MCF 10A (cell line): ENCODE results near the gene GNPTG. TPM values are rescaled to one million over a fixed set of nuclear protein-coding genes. Genes with fewer than 3 reads are reported as not detected.

Experiments used
- BruUV-seq: library from RNA; stranded (reverse); fragments of 400-500 nt; replicated peaks from 2 replicates; lab custom pipeline; 2021; lab: Mats Ljungman, UMichigan
- CTCF ChIA-PET: fragments of 300-600 bp; sonication (Branson Sonifier 250); formaldehyde crosslinking; extraction: SDS; loops from one replicate; lab custom pipeline; 2021; ENCODE audit warnings: antibody characterized with exemption, inconsistent platforms; lab: Yijun Ruan, JAX
- POLR2A ChIA-PET: fragments of 300-600, 350-650 bp; sonication (Branson Sonifier 250); formaldehyde crosslinking; extraction: SDS; loops from one replicate; lab custom pipeline; 2020; ENCODE audit warnings: antibody characterized with exemption, inconsistent platforms; lab: Yijun Ruan, JAX
- DNase-seq: peaks from one replicate; pipeline ENCODE4 v3.0.0-alpha.2; 2018; ENCODE audit not compliant: unreplicated experiment
- H3K27ac Mint-ChIP-seq: one replicate; pipeline ENCODE4 v1.8.0; 2022; ENCODE audit warnings: mild to moderate bottlenecking, low read depth, mixed read lengths; ENCODE audit not compliant: unreplicated experiment
- H3K27me3 Mint-ChIP-seq: one replicate; pipeline ENCODE4 v1.8.0; 2022; ENCODE audit warnings: mixed read lengths; ENCODE audit not compliant: insufficient read depth, unreplicated experiment
- H3K36me3 Mint-ChIP-seq: one replicate; pipeline ENCODE4 v1.8.0; 2022; ENCODE audit warnings: mild to moderate bottlenecking, moderate library complexity, mixed read lengths; ENCODE audit not compliant: insufficient read depth, unreplicated experiment
- H3K4me1 Mint-ChIP-seq: one replicate; pipeline ENCODE4 v1.8.0; 2022; ENCODE audit warnings: mixed read lengths; ENCODE audit not compliant: insufficient read depth, unreplicated experiment
- H3K4me3 Mint-ChIP-seq: one replicate; pipeline ENCODE4 v1.8.0; 2022; ENCODE audit warnings: mild to moderate bottlenecking, moderate library complexity, mixed read lengths; ENCODE audit not compliant: unreplicated experiment
- H3K9me3 Mint-ChIP-seq: one replicate; pipeline ENCODE4 v1.8.0; 2022; ENCODE audit warnings: mixed read lengths; ENCODE audit not compliant: unreplicated experiment
- intact Hi-C: fragments of 100-400 bp; cut with micrococcal nuclease; formaldehyde crosslinking; loops from 2 replicates; pipeline ENCODE4 v1.14.1; 2022
- total RNA-seq: library from RNA; stranded (reverse); gene quantifications from 2 replicates; pipeline ENCODE4 v1.2.3, GENCODE V29; 2022
- TF ChIP-seq, protein P1 (sequence below): fragments of 200-600 bp; IDR thresholded peaks from one replicate; pipeline ENCODE4 v1.8.0; 2022; ENCODE audit warnings: antibody characterized with exemption, mild to moderate bottlenecking; ENCODE audit not compliant: unreplicated experiment

The GNPTG gene
- total RNA-seq, 1 experiment from 2014 or later, result 37.6 TPM

DNA sequence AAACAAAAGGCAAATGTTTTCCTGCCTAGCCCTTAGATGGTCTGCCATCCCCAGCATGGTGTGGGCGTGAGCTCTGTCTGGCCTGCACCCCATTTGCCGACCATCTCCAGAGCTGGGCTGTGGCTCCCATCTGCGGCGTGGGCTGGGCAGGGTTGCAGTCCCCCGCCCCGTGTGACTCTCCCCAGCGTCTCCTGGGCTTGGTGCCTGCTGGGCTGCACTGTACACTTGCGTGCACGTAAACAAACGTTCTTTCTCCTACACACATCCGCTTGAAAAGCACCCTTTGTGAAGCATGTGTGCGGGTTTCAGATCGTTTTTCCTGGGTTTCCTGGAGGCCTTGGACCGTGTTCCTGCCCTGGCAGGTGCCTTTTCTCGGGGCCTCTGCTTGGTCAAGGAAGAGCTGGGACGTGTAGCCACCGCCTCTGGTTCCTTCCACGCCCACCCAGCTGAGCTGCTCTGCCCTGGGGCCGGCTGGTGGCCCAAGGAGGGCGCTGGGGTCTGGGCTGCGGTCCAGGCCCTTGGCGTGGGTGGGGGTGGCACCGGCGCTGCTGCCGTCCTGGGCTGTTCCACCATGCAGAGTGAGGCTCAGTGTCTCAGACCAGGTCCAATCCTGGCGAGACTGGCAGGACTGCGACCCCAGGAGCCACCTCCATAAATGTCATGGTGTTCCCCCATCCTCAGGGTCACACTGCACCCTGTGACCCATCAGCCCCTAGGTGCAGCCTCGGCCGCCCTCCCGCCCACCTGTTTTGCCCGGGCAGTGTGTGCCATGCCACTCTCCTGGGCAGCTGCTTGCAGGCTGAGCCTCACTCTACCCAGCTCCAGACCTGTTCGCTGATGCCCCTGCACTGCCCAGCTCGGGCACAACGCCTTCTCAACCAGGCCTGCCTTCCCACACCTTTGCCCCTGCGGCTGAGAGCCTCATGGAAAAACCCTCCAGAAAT is 28.2 kb upstream of the GNPTG start:
- no peak for DNase-seq
- BruUV-seq, result no TSS peak

DNA sequence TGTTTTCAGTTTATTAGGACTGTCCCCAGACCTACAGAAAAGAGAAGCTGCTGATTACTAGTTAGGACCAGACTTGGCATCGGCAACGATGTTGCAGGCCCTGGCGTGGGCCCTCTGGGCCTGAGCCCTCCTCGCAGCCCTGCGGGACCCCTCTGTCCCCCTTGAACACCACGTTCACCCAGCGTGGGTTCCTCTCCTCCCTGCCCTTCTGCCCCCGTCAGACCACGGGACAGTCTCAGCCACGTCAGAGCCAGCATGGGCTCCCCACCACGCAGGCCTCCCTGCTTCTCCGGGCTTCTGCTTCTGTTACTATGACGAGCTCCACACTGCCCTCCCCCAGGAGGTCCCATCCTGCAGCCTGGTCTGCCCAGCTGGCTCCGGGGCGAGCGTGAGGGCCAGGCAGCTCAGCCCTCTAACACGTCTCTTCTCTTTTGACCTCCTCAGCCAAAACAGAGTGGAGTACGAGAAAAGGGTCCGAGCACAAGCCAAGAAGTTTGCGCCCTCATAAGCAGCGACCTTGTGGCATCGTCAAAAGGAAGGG is 27.4 kb upstream of the GNPTG start:
- H3K27ac Mint-ChIP-seq, result no peak overlapping the region
- intact Hi-C loops, result no loop called here
- DNase-seq, result no peak
- CTCF ChIA-PET, result no interaction called here
- H3K9me3 Mint-ChIP-seq, result no peaks in the 10 kb centered on the region
- H3K36me3 Mint-ChIP-seq, result peaks cover 48% of the 10 kb centered on the region
- no peak overlapping the region for H3K4me3 Mint-ChIP-seq
- no peaks in the 10 kb centered on the region for H3K4me1 Mint-ChIP-seq
- no peaks in the 10 kb centered on the region for H3K27me3 Mint-ChIP-seq
- no TSS peak for BruUV-seq
- TF ChIP-seq, protein P1, sequence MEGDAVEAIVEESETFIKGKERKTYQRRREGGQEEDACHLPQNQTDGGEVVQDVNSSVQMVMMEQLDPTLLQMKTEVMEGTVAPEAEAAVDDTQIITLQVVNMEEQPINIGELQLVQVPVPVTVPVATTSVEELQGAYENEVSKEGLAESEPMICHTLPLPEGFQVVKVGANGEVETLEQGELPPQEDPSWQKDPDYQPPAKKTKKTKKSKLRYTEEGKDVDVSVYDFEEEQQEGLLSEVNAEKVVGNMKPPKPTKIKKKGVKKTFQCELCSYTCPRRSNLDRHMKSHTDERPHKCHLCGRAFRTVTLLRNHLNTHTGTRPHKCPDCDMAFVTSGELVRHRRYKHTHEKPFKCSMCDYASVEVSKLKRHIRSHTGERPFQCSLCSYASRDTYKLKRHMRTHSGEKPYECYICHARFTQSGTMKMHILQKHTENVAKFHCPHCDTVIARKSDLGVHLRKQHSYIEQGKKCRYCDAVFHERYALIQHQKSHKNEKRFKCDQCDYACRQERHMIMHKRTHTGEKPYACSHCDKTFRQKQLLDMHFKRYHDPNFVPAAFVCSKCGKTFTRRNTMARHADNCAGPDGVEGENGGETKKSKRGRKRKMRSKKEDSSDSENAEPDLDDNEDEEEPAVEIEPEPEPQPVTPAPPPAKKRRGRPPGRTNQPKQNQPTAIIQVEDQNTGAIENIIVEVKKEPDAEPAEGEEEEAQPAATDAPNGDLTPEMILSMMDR, result no peak
- POLR2A ChIA-PET, result no interaction called here

More for the DNA sequence above, 28.2 kb upstream of the GNPTG start:
- TF ChIP-seq, protein P1, result no peak
- ChIA-PET POLR2A (no interaction called here), CTCF (interaction anchor here (0.6 kb wide), 2 partner anchors 22 to 23 kb away, joined by 3 to 5 read pairs; no protein-coding TSS in a partner anchor)
- intact Hi-C loops, result no loop called here
- Mint-ChIP-seq H3K36me3 (peaks cover 56% of the 10 kb centered on the region), H3K27ac (no peak overlapping the region), H3K27me3 (no peaks in the 10 kb centered on the region), H3K4me1 (no peaks in the 10 kb centered on the region), H3K9me3 (no peaks in the 10 kb centered on the region), H3K4me3 (no peak overlapping the region)

DNA sequence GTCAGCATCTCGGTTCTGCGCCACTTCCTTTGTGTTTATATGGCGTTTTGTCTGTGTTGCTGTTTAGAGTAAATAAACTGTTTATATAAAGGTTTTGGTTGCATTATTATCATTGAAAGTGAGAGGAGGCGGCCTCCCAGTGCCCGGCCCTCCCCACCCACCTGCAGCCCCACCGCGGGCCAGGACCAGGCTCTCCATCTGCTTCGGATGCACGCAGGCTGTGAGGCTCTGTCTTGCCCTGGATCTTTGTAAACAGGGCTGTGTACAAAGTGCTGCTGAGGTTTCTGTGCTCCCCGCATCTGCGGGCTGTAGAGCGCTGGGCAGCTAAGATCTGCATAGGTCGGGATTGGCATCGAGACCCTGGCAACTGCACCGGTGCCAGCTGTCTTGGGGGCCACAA is 26.5 kb upstream of the GNPTG start:
- ChIA-PET POLR2A (interaction anchor here (0.6 kb wide), 1 partner anchor 430 kb away, joined by 3 read pairs; no protein-coding TSS in a partner anchor), CTCF (no interaction called here)
- no TSS peak for BruUV-seq
- Mint-ChIP-seq H3K9me3 (no peaks in the 10 kb centered on the region), H3K4me1 (no peaks in the 10 kb centered on the region), H3K4me3 (no peak overlapping the region), H3K27ac (no peak overlapping the region), H3K36me3 (peaks cover 39% of the 10 kb centered on the region), H3K27me3 (no peaks in the 10 kb centered on the region)
- intact Hi-C loops, result no loop called here
- TF ChIP-seq, protein P1, result no peak
- no peak for DNase-seq

DNA sequence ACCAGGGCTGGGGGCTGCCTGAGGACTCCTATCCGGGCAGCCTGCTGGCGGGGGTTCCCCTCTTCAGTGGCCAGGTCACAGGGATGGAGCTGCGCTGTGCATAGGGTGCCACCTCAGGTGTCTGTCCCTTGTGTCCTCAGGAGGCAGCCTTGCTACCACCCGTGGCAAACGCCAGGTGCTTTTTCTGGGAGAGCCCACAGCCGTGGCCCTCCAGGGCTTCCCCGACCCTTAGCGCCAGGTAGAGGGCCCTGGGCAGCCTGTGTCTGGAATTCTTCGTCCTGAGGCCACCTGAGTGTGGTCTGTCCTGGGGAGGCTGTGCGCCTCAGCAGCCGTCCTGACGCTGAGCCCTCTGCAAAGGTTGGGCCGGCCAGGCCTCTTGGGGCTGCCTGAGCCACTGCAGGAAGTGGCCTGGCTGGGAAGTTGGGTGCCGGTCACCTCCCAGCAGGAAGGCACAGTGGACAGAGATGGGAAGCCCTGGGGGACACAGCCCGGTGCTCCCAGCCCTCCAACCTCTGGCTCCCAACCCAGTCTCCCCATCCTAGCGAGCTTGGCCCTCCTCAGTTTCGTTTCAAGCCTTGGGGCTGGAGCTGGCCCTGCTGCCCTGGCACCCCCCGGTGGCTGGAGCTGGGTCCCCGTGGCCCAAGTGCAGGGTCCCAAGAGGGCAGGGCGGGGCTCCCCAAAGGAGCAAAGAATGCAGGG is 25.9 kb upstream of the GNPTG start:
- Mint-ChIP-seq H3K4me1 (no peaks in the 10 kb centered on the region), H3K36me3 (peaks cover 36% of the 10 kb centered on the region), H3K9me3 (no peaks in the 10 kb centered on the region), H3K27me3 (no peaks in the 10 kb centered on the region), H3K27ac (no peak overlapping the region), H3K4me3 (no peak overlapping the region)
- ChIA-PET CTCF (no interaction called here), POLR2A (interaction anchor here (0.6 to 0.7 kb wide), 2 partner anchors 37 to 429 kb away, joined by 3 to 4 read pairs; no protein-coding TSS in a partner anchor)
- DNase-seq, result no peak
- intact Hi-C loops, result no loop called here
- TF ChIP-seq, protein P1, result no peak
- BruUV-seq, result no TSS peak
